GM23338 (cell line): ENCODE measurements around the gene SLC22A17. TPM values are rescaled to one million over a fixed set of nuclear protein-coding genes. Genes with fewer than 3 reads are reported as not detected.

ENCODE experiments used
- ATAC-seq: fragments of 200-7000 bp; cut with Tn5 transposase; 3 replicates; pipeline ENCODE4 v1.9.1; 2020
- DNase-seq: peaks from one replicate; pipeline ENCODE4 v3.0.0-alpha.2; 2015; ENCODE audit warnings: low spot score
- H2AFZ ChIP-seq: fragments of 200-600 bp; sonication (generic); 2 replicates; pipeline ENCODE4 v1.8.0; 2016; ENCODE audit warnings: antibody characterized with exemption, mild to moderate bottlenecking, moderate library complexity
- H3F3A ChIP-seq: fragments of 200-600 bp; sonication (generic); replicated peaks from 2 replicates; pipeline ENCODE4 v1.8.0; 2017; ENCODE audit warnings: antibody characterized with exemption, mixed run types, low read depth
- H3K27ac ChIP-seq: fragments of 200-600 bp; sonication (generic); 2 replicates; pipeline ENCODE4 v1.6.1; 2016; ENCODE audit warnings: low read depth
- H3K27me3 ChIP-seq: fragments of 200-600 bp; sonication (generic); 2 replicates; pipeline ENCODE4 v1.8.0; 2016; ENCODE audit warnings: mild to moderate bottlenecking, mixed run types, moderate library complexity; ENCODE audit not compliant: insufficient read depth
- H3K36me3 ChIP-seq: fragments of 200-600 bp; sonication (generic); 2 replicates; pipeline ENCODE4 v1.8.0; 2016; ENCODE audit warnings: mild to moderate bottlenecking; ENCODE audit not compliant: insufficient read depth
- H3K4me1 ChIP-seq: fragments of 200-600 bp; sonication (generic); 2 replicates; pipeline ENCODE4 v1.8.0; 2016; ENCODE audit warnings: mild to moderate bottlenecking, moderate library complexity; ENCODE audit not compliant: insufficient read depth
- H3K4me2 ChIP-seq: fragments of 200-600 bp; sonication (generic); 2 replicates; pipeline ENCODE4 v1.7.1; 2017; ENCODE audit warnings: mixed run types
- H3K4me3 ChIP-seq: fragments of 200-600 bp; sonication (generic); 2 replicates; pipeline ENCODE4 v1.6.1; 2016; ENCODE audit warnings: mixed run types
- H3K79me2 ChIP-seq: fragments of 200-600 bp; sonication (generic); replicated peaks from 2 replicates; pipeline ENCODE4 v1.8.0; 2017; ENCODE audit warnings: mild to moderate bottlenecking; ENCODE audit not compliant: insufficient read depth
- H3K9me2 ChIP-seq: fragments of 200-600 bp; sonication (generic); 2 replicates; pipeline ENCODE4 v1.8.0; 2017; ENCODE audit not compliant: insufficient read depth
- H4K20me1 ChIP-seq: fragments of 200-600 bp; sonication (generic); replicated peaks from 2 replicates; pipeline ENCODE4 v1.8.0; 2017; ENCODE audit warnings: mild to moderate bottlenecking; ENCODE audit not compliant: insufficient read depth
- H3K27ac Mint-ChIP-seq: 2 replicates; pipeline ENCODE4 v1.8.0; 2020; ENCODE audit warnings: inconsistent platforms, mild to moderate bottlenecking, moderate library complexity, mixed read lengths
- H3K27me3 Mint-ChIP-seq: 3 replicates; pipeline ENCODE4 v1.8.0; 2022; ENCODE audit warnings: low read depth, mild to moderate bottlenecking, moderate library complexity, mixed read lengths, inconsistent platforms; ENCODE audit not compliant: insufficient read depth, poor library complexity
- H3K36me3 Mint-ChIP-seq: 3 replicates; pipeline ENCODE4 v1.8.0; 2021; ENCODE audit warnings: low read depth, mild to moderate bottlenecking, inconsistent platforms, moderate library complexity, mixed read lengths
- H3K4me1 Mint-ChIP-seq: 3 replicates; pipeline ENCODE4 v1.8.0; 2020; ENCODE audit warnings: mild to moderate bottlenecking, inconsistent platforms, mixed read lengths
- H3K4me3 Mint-ChIP-seq: 3 replicates; pipeline ENCODE4 v1.8.0; 2021; ENCODE audit warnings: moderate library complexity, mild to moderate bottlenecking, inconsistent platforms, mixed read lengths
- H3K9me3 Mint-ChIP-seq: 3 replicates; pipeline ENCODE4 v1.8.0; 2020; ENCODE audit warnings: moderate library complexity, mild to moderate bottlenecking, inconsistent platforms, mixed read lengths
- CREB1 ChIP-seq: fragments of 250-450 bp; sonication (Bioruptor Pico); IDR thresholded peaks from 2 replicates; pipeline ENCODE4 v1.5.0; 2020; ENCODE audit warnings: low read depth, mild to moderate bottlenecking, moderate library complexity
- EZH2phosphoT487 ChIP-seq: fragments of 200-600 bp; sonication (generic); IDR thresholded peaks from one replicate; pipeline ENCODE4 v1.8.1; 2018; ENCODE audit warnings: antibody characterized with exemption; ENCODE audit not compliant: unreplicated experiment
- JUNB ChIP-seq: IDR thresholded peaks from one replicate; pipeline ENCODE4 v1.6.1; 2016; ENCODE audit warnings: antibody characterized with exemption; ENCODE audit not compliant: unreplicated experiment
- POLR2AphosphoS5 ChIP-seq: IDR thresholded peaks from 2 replicates; pipeline ENCODE4 v1.6.1; 2016; ENCODE audit warnings: antibody characterized with exemption, low read depth
- REST ChIP-seq: IDR thresholded peaks from one replicate; pipeline ENCODE4 v1.6.1; 2018; ENCODE audit warnings: antibody characterized with exemption; ENCODE audit not compliant: unreplicated experiment
- STAT1 ChIP-seq: IDR thresholded peaks from one replicate; pipeline ENCODE4 v1.6.1; 2016; ENCODE audit warnings: antibody characterized with exemption; ENCODE audit not compliant: unreplicated experiment
- ZNF114 ChIP-seq: fragments of 250-450 bp; sonication (Bioruptor Pico); IDR thresholded peaks from 2 replicates; pipeline ENCODE4 v1.5.0; 2020; ENCODE audit warnings: mild to moderate bottlenecking, moderate library complexity
- ZNF331 ChIP-seq: fragments of 250-450 bp; sonication (Bioruptor Pico); IDR thresholded peaks from 2 replicates; pipeline ENCODE4 v1.5.0; 2020; ENCODE audit warnings: low read depth, mild to moderate bottlenecking, moderate library complexity
- polyA plus RNA-seq: library from polyadenylated mRNA; unstranded; fragments of >200 nt; fragmentation: Nextera tagmentation; extraction: Ambion mirVana; gene quantifications from 2 replicates; pipeline ENCODE4 v1.2.1, GENCODE V29; 2016
- total RNA-seq: library from RNA; depleted of rRNA; stranded (reverse); fragments of >200 nt; shearing (Covaris generic); gene quantifications from 2 replicates; pipeline ENCODE4 v1.2.3, GENCODE V29; 2014
- TF ChIP-seq, protein P1 (sequence below): fragments of 250-450 bp; sonication (Bioruptor Pico); IDR thresholded peaks from 2 replicates; pipeline ENCODE4 v1.5.0; 2020; ENCODE audit warnings: mild to moderate bottlenecking, moderate library complexity
- TF ChIP-seq, protein P2 (sequence below): IDR thresholded peaks from 2 replicates; pipeline ENCODE4 v1.6.1; 2016; ENCODE audit warnings: antibody characterized with exemption

The SLC22A17 gene
- total and polyA plus RNA-seq, 2 experiments from 2014 or later: 28.6 to 56.6 TPM

DNA sequence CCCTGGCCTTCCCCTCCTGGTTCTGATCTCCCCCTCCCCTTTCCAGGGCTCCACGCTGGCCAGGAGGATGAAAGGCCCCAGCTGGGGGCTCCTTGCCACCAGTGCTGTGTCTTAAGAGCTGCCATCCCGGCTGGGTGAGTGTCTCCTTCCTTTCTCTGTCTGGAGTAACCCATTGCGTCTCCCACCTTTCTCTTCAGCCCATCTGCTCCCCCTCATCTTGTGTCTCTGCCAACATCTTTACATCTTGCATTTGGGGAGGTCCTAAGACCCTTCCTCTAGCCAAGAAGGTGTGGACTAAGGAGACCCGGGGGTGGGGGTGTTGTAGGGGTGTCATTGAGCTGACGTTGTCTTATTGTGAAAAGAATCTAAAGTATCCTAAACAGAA is 45.5 kb downstream of the SLC22A17 start:
- peaks cover 11% of the 10 kb centered on the region; the same call in 1 of the 2 replicates for H3K79me2 ChIP-seq
- H3K4me1 Mint-ChIP-seq: peaks cover 26% of the 10 kb centered on the region
- H3K4me1 ChIP-seq: peaks cover 15% of the 10 kb centered on the region
- H3K27ac ChIP-seq: peak overlapping the region; percentile 82
- H3F3A ChIP-seq: peaks cover 12% of the 10 kb centered on the region
- peak overlapping the region; percentile 85 for H3K4me3 ChIP-seq
- H3K9me2 ChIP-seq: no peaks in the 10 kb centered on the region
- ATAC-seq (no peak), DNase-seq (no peak)
- peak overlapping the region; percentile 96 for H3K27ac Mint-ChIP-seq
- no peak for TF ChIP-seq JUNB
- H3K9me3 Mint-ChIP-seq: no peaks in the 10 kb centered on the region; the same call in 2 of the 3 replicates
- H3K27me3 Mint-ChIP-seq: peaks cover 18% of the 10 kb centered on the region
- H3K4me2 ChIP-seq: peak overlapping the region; percentile 96
- no peaks in the 10 kb centered on the region; the same call in 1 of the 2 replicates for H3K36me3 ChIP-seq
- H3K4me3 Mint-ChIP-seq: peak overlapping the region; percentile 94
- H4K20me1 ChIP-seq: no peaks in the 10 kb centered on the region; the same call in 1 of the 2 replicates
- H2AFZ ChIP-seq: peak overlapping the region; percentile 45; the same call in 1 of the 2 replicates
- H3K36me3 Mint-ChIP-seq: peaks cover 20% of the 10 kb centered on the region; the same call in 2 of the 3 replicates
- H3K27me3 ChIP-seq: peaks cover 27% of the 10 kb centered on the region

- Mint-ChIP-seq H3K27me3 (peaks cover 20% of the 10 kb centered on the region), H3K4me3 (peak within 1 kb of the TSS; percentile 94), H3K4me1 (peaks cover 26% of the 10 kb centered on the region), H3K36me3 (peaks cover 20% of the 10 kb centered on the region; the same call in 2 of the 3 replicates), H3K27ac (peak within 1 kb of the TSS; percentile 96), H3K9me3 (no peaks in the 10 kb centered on the region; the same call in 2 of the 3 replicates)
- peak; percentile 97 for DNase-seq
- H3K79me2 ChIP-seq: peaks cover 11% of the 10 kb centered on the region; the same call in 1 of the 2 replicates
- H2AFZ ChIP-seq: peak within 1 kb of the TSS; percentile 94
- H3K9me2 ChIP-seq: no peaks in the 10 kb centered on the region
- no peaks in the 10 kb centered on the region; the same call in 1 of the 2 replicates for H3K36me3 ChIP-seq
- H4K20me1 ChIP-seq: no peaks in the 10 kb centered on the region; the same call in 1 of the 2 replicates
- peaks cover 27% of the 10 kb centered on the region for H3K27me3 ChIP-seq
- H3K4me3 ChIP-seq: peak within 1 kb of the TSS; percentile 85
- peaks cover 12% of the 10 kb centered on the region for H3F3A ChIP-seq
- H3K4me2 ChIP-seq: peak within 1 kb of the TSS; percentile 96
- peaks cover 15% of the 10 kb centered on the region for H3K4me1 ChIP-seq
- H3K27ac ChIP-seq: peak within 1 kb of the TSS; percentile 85
- ATAC-seq: peak; percentile 70
- TF ChIP-seq, protein P1, sequence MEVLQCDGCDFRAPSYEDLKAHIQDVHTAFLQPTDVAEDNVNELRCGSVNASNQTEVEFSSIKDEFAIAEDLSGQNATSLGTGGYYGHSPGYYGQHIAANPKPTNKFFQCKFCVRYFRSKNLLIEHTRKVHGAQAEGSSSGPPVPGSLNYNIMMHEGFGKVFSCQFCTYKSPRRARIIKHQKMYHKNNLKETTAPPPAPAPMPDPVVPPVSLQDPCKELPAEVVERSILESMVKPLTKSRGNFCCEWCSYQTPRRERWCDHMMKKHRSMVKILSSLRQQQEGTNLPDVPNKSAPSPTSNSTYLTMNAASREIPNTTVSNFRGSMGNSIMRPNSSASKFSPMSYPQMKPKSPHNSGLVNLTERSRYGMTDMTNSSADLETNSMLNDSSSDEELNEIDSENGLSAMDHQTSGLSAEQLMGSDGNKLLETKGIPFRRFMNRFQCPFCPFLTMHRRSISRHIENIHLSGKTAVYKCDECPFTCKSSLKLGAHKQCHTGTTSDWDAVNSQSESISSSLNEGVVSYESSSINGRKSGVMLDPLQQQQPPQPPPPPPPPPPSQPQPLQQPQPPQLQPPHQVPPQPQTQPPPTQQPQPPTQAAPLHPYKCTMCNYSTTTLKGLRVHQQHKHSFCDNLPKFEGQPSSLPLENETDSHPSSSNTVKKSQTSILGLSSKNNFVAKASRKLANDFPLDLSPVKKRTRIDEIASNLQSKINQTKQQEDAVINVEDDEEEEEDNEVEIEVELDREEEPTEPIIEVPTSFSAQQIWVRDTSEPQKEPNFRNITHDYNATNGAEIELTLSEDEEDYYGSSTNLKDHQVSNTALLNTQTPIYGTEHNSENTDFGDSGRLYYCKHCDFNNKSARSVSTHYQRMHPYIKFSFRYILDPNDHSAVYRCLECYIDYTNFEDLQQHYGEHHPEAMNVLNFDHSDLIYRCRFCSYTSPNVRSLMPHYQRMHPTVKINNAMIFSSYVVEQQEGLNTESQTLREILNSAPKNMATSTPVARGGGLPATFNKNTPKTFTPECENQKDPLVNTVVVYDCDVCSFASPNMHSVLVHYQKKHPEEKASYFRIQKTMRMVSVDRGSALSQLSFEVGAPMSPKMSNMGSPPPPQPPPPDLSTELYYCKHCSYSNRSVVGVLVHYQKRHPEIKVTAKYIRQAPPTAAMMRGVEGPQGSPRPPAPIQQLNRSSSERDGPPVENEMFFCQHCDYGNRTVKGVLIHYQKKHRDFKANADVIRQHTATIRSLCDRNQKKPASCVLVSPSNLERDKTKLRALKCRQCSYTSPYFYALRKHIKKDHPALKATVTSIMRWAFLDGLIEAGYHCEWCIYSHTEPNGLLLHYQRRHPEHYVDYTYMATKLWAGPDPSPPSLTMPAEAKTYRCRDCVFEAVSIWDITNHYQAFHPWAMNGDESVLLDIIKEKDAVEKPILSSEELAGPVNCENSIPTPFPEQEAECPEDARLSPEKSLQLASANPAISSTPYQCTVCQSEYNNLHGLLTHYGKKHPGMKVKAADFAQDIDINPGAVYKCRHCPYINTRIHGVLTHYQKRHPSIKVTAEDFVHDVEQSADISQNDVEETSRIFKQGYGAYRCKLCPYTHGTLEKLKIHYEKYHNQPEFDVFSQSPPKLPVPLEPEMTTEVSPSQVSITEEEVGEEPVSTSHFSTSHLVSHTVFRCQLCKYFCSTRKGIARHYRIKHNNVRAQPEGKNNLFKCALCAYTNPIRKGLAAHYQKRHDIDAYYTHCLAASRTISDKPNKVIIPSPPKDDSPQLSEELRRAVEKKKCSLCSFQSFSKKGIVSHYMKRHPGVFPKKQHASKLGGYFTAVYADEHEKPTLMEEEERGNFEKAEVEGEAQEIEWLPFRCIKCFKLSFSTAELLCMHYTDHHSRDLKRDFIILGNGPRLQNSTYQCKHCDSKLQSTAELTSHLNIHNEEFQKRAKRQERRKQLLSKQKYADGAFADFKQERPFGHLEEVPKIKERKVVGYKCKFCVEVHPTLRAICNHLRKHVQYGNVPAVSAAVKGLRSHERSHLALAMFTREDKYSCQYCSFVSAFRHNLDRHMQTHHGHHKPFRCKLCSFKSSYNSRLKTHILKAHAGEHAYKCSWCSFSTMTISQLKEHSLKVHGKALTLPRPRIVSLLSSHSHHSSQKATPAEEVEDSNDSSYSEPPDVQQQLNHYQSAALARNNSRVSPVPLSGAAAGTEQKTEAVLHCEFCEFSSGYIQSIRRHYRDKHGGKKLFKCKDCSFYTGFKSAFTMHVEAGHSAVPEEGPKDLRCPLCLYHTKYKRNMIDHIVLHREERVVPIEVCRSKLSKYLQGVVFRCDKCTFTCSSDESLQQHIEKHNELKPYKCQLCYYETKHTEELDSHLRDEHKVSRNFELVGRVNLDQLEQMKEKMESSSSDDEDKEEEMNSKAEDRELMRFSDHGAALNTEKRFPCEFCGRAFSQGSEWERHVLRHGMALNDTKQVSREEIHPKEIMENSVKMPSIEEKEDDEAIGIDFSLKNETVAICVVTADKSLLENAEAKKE (CRISPR knock-in tag): no peak
- TF ChIP-seq ZNF331 (CRISPR knock-in tag): no peak
- TF ChIP-seq, protein P2, sequence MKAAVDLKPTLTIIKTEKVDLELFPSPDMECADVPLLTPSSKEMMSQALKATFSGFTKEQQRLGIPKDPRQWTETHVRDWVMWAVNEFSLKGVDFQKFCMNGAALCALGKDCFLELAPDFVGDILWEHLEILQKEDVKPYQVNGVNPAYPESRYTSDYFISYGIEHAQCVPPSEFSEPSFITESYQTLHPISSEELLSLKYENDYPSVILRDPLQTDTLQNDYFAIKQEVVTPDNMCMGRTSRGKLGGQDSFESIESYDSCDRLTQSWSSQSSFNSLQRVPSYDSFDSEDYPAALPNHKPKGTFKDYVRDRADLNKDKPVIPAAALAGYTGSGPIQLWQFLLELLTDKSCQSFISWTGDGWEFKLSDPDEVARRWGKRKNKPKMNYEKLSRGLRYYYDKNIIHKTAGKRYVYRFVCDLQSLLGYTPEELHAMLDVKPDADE: peak; percentile 71; the same call in 1 of the 2 replicates
- TF ChIP-seq POLR2AphosphoS5: peak; percentile 80
- TF ChIP-seq REST: no peak
- TF ChIP-seq CREB1: peak; percentile 98
- no peak for TF ChIP-seq STAT1
- TF ChIP-seq EZH2phosphoT487: no peak
- TF ChIP-seq ZNF114: no peak
Observed at GRCh38 chr14:23306412-23307145, 46.1 kb downstream of the SLC22A17 start, which contains the start of gene BCL2L2. Gene BCL2L2, plus strand, starts transcription at chr14:23306833. Its CDS starts 935 bp downstream, at chr14:23307768.
